GM21619 (cell line): Measurements from ENCODE around the gene CBX4.

Experiments used
- ATAC-seq: cut with Tn5 transposase; IDR thresholded peaks from one replicate; pipeline ENCODE4 v1.9.1; 2021; ENCODE audit not compliant: unreplicated experiment

The CBX4 gene

DNA sequence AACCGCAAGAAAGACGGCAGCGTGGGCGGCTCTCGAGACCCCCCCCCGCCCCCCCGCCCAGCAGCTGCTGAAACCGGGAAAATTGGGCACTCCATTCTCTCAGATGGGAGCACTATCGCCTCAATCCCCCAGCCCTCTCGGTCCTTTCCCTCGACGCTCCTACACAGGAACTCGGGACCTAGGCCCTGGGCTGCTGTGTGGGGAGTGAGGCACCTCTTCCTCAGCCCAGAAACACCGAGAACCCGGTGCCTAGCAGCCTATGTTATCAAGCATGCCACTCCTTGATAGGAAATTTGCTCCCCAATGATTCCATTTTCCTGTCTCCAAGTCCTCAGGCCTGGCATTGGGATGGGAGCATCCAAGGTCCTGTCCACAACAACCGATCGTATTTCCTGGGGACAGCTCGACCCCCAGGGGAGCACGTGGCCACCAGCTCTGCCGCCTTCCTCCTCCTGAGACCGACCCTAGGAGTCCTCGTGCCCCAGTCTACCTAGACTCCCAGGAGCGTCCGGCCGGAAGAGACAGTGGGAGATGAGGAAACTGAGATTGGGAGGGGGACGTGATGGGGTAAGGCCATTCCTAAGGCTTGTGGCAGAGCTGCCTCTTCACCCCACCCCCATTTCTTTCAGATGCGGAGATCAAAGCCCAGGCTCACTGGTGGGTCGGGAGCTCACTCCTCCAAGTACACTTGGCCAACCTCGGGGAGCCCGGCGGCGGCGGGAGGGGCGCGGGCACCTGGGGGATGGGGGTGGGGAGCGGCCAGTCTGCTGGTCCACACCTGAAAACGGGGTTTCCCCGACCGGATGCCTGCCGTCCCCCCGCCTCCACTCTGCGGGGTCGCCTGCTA, 24.9 kb downstream of the CBX4 start:
- no peak for ATAC-seq

DNA sequence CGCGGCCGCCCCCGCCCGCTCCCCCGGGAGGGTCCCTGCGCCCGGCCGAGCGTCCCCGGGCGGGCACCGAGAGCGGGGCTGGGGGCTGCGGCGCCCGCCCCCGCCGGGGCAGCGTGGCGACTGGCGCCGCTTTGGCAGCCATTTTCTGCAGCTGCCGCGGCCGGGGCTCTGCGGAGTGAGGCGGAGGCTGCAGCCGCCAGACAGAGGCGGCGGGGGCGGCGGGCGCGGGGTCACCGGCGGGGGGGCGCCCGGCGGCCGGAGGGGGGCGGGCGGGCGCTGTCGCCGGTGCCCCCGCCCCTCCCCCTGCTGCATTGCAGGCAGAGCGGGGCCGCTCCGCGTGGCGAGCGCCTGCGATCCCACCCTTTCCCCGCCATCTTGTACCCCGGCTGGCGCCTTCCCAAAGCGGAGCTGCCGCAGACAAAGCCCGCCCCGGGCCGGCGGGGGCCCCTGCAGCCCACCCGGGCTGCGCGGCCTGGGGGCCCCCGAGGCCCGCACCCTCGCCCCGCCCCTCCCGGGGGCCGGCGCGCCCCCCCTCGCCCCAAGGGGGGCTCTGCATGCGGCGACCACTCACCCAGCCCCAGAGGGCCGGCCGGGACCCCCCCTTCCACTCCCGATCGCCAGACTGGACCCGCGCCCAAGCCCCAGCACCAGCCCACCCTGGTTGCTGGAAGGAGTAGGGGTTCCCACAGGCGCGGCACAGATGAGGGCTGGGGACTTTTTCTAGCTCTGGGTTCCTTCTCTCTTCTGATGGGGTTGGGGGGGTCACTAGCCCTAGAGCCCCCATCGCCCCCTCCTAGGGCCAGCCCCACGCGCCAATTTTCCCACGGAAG, 25.7 kb downstream of the CBX4 start:
- ATAC-seq = no peak

DNA sequence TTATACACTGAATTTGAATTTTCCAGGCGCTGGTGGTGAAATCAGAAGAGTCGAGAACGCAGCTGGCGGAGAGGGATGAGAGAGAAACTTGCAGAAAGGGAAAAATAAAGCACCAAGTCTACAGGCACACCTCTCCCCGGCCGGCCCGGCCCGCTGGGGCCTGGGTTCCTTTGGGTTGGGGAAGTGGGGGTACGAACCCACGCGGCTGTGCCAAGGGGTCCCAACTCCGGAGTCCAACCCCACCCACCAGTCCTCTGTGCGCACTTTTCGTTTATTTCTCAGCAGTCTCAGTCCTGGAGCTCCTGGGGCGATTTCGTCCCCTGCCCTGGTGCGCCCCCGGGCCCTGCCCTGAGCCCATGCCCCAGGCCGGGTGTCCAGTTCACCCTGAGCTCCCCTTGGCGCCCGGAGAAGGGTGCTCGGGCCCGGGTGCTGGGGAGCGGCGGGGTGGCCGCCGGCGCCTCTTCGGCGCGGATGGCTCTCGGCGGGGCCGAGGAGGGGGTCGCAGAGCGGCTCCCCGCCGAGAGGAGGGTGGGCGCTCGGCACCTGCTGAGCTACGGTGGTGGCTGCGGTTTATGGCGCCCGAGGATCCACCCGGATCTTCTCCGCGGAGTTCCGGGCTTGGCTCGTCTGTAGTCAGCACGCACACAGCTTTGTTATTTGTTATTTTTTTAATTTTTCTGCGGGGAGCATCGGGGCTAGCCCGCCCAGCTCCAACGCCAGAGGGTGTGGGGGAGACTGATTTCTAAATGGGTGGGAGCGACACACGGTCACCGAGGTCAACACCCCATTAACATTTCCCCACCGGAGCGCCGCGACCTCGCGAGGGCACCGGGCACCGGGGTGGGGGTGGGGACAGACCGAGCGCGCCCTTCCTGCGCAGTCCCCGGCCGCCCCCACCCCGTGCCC, 26.6 kb downstream of the CBX4 start:
- no peak for ATAC-seq

DNA sequence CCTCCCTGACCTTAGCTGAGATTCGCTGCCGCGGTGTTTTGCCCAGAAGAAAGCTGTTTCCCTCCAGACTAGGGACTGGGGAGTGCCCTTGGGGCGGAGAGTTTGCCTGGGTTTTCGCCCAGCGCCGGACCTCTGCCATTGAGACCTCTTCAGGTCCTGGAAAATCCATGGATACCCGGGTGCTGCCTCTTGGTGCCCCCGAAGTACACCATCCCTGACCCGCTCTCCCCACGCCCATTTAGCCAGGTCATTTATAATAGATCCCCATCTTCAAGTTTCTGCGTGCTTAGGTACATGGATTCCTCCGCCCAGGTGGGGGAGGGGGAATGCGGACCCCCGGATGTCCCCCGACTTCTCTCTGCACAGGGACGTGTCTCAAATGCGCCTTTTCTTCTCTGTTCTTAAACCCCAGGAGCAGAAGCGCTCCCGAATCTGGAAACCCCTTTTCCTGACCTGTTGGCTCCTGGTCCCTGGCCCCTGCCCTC, 27.3 kb downstream of the CBX4 start:
- ATAC-seq = no peak

DNA sequence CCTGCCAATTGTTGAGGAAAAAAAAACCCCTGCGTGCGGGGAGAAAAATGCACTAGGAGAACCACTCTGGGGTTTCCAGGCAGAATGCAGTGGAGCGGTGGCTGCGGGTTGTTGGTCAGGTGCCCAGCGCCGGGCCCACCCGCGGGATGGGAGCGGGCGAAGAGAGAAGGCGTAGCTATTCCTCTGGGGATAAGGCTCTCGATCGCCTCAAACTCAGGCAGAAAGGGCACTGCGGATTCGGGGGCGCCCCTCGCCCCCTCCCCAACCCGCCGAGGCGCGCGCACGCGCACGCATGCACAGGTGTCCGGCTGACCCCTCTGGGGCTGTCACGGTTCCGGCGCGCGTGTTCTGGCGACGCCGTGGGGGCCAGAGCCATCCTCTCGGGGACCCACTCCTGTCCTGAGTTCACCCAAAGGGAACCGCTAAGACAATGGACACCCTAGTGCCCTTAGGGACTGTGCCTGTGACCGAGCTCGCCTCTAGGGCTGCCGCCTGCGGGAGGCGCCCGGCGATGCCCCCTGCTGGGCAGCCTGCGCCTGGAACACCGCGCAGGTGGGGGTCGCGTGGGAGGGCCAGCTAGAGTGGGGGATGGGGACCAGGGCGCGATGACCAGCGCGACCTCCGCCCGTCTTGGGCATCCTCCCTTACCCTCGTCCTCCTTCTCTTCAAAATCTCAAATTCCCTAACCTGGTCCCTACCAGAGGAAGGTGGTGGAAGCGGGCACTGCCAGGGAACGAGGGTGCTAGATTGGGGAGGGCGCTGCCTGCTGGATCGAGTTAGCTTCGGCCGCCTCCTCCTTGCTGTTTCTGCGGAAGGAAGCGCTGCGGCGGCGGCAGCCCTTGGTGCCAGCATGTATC, 28.0 kb downstream of the CBX4 start:
- ATAC-seq = no peak

DNA sequence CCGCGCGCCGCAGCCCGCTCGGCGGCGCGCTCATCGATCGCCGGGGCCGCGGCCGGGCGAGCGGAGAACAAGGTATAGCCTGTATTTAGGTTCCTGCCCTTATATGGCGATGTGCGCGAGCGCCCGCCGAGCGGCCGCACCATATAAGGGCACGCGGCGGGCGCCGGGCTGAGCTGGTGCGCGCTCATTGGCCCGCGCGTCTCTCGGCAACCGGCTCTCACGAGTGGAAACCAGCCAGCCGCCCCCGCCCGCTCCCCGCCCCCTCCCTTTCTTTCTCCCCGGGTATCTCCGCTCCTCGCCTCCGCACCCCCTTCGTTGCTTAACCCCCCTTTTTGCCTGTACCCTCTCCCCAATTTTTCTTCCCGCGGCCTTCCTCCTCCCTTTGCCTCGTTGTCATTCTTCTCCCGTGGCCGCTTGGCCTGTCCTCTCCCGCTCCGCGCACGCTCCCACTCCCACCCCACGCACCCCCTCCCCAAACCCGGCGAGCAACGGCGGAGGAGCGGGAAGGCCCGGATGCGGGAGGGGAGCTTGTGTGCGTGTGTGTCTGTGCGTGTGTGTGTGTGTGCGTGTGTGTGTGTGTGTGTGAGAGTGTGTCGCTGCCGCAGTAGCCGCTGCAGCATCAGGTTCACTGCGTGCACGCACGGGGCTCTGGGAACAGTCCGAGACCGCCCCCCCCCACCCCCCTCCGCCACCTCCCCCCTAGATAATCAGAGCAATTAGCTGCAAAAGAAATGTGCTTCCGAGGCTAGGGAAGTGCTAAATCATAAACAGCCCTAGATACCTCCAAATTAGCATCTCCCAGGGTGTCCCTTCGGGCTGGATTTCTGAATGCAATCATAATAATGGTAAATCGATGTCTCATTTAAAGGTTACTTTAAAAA, 28.9 kb downstream of the CBX4 start:
- peak; percentile 69 for ATAC-seq

DNA sequence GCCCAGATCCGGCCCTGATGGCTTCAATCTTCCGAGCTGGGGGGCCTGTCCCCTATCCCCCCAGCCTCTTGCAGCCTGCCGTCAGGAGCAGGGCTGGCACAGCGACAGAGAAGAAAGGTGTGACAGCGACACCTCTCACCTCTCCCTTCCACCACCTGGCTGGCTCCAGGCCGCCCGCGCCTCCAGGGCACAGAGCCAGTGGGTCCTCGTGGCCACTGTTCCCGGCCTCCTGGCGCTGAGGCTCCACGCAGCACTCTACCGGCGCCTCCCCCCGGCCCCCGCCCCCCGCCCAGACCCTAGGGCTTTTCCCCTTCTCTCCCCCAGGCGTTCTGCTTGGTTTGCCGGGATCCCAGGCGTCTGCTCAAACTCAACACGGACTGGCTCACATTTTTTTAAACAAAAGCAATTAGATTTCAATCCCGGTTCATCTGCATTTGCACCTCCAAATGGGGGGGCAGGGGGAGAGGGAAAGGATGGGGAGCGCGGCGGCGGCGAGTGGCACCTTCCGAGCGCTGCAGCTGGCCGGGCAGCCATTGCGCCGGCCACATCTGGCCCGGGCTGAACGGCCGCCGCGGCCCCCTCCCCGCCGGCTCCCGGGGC, 29.6 kb downstream of the CBX4 start:
- ATAC-seq = no peak

DNA sequence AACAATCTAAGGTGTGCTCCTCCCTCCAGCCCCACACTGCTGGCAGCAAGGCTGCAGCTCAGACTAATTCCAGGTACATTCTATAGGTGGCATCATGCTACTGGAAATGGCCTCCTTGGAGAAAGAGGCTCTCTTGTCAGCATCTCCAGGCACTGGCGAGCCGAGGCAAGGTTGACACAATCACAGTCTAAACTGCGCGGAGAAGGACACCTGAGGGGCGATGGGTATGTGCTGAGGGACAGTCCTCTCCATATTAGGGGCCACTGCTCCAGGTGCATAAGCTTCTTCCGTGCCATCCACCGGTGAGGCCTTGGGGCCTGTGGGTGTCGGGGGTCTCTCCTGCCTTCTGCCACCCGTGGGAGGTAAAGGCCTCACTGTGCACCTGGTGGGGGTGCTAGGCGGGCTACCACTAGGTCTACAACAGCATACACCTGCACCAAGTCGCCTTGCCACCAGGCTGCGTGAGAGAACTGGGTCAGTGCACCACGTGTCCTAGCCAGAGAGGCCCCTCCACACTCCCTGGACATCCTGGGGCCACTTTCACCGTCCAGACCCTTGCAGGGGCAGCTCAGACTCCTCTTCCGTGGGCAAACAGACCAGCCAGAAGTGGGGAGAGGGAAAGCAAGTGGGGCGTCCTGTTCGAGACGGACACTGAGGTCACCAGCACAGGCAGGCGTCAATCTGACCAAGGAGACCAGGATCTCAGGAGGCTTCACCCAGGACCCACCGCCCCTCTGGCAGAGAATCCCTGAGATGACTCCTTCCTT, 30.3 kb downstream of the CBX4 start:
- ATAC-seq = no peak

DNA sequence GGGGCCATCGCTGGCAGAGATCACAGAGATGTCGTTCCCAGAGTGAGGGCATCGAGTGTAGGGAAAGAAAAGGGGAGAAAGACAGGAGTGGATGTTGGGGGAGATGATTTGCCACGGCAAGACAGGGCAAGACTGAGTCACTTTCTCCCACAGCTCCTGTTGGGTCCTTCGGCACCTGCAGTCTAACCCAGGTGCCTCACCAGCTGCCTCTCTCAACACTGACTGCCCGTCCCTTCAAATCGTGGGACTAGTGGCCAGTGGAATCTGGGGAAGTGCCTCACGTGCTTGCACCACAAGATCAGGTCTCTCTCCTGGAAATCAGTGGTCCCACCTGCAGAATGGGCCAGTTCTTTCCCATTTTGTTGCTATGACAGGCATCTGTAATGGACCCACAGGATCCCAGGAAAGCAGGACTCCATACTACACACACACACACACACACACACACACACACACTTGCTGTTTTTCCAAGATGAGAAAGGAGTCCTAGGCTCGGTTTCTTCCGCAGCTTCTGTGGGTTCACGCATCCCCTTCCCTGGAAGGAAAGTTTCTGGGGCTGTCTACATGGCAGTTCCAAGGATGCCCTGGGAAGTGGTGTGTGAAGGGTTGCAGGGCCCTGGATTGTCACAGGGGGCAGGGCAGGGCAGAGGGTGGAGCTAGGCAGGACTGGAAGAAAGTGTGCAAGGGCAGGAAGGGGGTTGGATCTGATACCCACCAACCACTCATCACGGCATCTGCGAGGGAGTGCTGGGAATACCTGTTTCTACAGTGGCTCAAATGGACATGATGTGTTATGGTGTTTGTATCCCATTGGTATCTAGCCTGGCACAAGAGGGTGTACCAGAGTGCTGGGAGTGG, 32.1 kb downstream of the CBX4 start:
- ATAC-seq = no peak

DNA sequence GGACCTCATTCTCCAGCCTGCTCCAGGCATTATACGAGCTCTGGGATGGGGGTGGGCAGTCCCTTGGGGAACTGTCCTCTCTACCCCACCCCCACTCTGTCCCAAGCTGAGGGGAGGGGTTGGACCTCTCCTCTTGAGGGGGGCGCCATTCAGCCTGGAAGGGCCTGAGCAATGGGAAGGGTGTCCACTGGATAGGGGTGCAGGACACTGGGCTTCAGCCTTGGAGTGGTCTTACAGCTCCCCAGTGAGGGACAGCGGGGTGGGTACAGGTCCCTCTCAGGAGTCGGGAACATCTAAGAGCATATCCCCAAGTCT, 32.8 kb downstream of the CBX4 start:
- ATAC-seq = no peak

DNA sequence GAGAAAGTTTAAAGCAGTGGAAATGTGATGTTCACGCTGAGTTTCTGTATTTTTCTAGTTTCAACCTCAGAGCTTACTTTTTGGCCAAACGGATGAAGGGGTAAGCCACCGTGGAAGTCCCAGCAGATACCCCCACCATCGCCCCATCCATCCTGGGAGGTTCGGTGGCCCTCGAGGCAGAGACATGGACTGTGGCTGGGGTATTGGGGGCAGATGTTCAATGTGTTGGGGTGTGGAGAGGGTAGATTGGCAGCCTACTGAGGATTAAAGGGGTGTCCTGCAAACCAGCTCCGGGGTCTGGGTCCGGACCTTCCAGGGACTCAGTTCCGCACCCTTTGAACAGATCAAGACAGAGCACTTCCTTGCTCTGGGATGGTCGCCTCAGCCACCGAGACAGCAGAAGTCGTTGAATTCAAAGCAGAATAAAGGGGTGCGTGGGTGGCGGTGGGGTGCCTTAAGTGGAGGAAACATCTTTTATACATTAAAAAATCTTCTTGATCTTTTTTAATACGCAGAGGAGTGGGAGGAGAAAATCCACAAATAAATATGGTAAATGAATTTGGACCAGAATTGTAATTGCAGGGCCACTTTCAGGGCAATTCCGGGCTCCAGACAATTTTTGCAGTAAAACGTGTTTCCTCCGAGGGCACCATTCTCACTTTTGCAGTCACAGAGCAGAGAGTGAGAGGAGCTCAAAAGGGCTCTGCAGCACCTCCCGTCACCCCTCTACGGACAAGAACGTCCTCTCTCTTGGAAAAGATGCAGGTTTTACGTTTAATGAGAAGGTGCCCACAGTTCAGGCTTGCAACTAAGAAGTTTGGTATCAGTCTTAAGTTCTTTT, 34.2 kb downstream of the CBX4 start:
- peak; percentile 10 for ATAC-seq

DNA sequence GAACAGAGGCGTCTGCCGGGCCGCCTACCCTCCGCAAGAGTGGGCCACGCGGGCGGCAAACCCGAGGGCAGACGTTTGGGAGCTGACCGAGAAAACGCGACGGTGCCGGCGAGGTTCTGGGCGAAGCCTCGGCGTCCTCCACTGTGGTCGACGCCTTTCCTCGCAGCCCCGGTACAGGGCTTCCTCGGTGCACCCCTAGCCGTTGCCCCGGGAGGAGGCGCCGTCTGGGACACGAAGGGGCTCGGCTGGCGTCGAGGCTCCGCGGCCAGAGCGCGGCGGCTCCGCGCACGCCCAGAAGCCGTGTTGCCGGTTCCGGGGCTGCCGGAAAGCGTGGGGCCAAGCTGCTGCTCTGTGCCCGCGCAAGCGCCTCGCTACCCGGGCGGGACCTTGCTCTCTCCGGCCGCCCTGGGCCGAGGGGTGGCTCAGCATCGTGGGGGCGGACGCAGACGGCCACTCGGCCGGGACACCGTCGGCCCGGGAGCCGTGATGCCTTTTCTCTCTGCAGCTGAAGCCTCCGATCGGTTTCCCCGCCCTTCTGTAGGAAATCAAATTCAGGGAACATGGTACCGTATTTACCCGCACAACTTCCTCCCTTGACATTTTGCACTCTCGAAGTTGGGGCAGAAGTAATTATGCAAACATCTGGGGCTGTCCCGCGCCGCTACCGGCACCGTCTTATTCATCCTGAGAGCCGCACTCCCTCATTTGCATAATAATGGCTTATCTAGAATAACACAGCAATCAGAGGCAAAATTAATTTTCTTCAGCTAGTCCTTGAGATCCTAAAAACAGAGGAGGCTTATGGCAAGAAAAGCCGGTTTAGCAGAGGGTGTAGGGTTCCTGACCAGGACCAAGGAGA, 35.0 kb downstream of the CBX4 start:
- ATAC-seq = peak; percentile 73

DNA sequence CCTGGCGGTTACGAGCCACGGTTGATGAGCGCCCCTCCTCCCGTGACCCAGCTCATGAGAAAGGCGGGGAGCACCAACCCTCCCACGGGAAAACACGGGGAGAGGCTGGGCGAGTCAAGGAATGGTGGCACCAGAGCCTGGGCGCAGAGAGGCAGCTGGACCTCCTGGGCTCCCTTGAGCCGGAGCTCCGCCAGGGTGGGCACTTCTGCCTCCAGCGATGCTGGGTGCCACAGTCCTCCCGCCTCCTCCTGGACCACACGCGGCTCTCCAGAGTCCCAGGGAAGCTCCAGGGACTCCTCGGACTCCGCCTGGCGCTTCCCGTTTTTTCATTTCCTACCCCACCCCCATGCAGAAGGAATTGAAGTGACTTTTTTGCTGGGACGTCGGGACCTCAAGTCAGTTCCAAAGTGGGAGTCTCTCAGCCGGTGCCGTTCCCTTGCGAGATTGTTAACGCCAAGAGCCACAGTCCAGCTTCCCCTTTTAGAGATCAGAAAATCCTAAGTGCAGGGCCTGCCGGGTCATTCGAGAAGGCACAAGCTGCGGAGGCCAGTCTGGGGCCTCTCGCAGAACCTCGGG, 35.7 kb downstream of the CBX4 start:
- no peak for ATAC-seq

DNA sequence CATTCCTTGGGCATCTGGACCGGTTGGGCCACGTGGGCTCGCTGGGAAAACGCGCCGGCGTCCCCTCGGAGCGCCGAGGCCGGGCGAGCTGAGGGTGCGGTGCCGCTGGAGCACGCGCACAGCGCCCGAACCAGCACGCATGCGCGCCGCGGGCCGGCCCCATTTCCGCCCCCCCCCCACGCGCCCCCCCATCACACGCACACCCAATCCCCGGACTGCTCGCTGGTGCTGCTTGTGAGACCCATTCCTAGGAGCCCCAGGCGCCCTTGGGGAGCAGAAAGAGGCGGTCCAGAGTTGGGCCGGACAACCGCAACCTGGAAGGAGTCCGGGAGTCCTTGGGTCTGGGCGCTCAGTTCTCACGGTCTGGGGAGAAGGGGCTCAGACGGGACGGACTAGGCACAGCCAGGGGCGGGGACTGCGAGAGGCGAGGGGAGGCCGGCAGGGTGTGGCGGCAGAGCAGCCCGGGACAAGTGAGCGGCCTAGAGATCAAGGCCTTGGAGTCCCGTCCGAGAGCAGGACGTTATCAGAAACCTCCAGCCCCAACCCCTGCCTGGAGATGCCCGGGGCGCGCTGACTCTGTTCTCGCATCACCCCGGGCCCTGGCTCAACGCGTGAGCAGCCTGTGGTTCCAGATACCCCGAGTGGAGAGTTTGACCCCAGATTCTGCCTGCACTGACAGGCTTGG, 36.4 kb downstream of the CBX4 start:
- no peak for ATAC-seq
